Stimulated activated CD4-positive, alpha-beta T cell treated with anti-CD3 and anti-CD28 coated beads, TNF-alpha, amount 100 ng/mL, for 4 hours (primary cell): Measurements from ENCODE around the gene PLS3.
"Not testable (repeated sequence)": the region's sequence is repeated elsewhere in the genome, so short reads cannot be mapped to it uniquely, and the experiment has no call there.

Source experiments
- DNase-seq, 3 experiments: peaks; one replicate each; pipeline ENCODE4 v3.0.0-alpha.2; 2020; ENCODE audit warnings: low read depth in 3 of 3

PLS3 gene

DNA sequence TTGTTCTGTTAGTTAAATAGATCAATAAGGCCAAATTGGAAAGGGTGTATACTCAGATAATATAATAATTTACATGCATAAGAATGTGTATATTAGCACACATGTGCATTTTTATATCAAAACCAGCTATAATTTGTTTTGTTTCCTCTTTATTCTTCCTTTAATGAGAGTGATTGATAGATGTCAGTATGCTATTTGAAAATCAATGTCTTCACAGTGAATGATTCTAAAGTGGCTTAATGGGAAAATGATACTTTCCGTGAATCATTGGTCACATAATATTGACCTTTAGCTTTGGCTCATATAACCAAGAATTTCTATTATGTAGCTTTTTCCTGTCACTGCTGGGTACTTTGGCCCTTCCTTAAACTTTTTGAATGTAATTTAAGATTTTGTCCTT, 48.6 kb downstream of the PLS3 start:
- no peak for DNase-seq

GRCh38 chrX:115616943-115617563, 56.1 kb downstream of the PLS3 start:
- no peak for DNase-seq

DNA sequence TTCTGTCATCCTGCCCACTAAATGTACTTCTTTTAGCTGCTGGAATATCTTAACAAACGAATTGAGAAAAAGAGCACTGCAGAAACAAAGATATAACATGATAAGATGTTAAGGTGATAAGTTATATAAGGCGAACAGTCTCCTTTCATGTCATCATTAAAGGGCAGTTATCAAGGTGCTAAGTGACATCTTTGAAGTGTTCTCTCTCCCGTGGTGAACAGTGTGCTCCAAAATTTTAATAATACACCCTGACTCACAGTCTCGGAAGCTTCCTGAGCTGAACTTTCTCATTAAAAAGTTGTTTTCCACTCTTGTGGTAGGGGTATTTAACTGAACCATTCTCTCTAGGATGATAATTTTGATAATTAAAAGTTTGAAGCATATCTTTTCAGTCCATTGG, 61.6 kb downstream of the PLS3 start:
- no peak for DNase-seq

- DNase-seq: no peak
Measured at GRCh38 chrX:115624916-115625315, 63.9 kb downstream of the PLS3 start.

GRCh38 chrX:115625572-115626301, 64.8 kb downstream of the PLS3 start:
- no peak for DNase-seq

DNA sequence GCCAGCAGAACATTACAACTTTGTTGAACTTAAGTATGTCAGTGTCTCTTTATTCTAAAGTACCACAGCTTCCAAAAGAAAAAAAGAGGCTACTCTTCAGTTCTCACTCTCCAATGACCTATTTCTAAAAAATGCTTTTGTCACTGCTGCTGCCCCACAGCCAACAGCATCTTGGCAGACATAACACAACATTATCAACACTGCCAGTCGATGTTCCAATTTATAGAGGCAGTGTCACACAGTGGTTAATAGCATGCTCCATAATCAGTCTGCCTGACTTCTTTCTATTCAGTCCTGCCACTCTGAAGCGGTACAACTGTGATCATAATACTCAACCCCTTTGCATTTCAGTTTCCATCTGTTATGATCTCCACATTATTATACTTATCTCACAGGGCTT, 69.2 kb downstream of the PLS3 start:
- DNase-seq: no peak

DNA sequence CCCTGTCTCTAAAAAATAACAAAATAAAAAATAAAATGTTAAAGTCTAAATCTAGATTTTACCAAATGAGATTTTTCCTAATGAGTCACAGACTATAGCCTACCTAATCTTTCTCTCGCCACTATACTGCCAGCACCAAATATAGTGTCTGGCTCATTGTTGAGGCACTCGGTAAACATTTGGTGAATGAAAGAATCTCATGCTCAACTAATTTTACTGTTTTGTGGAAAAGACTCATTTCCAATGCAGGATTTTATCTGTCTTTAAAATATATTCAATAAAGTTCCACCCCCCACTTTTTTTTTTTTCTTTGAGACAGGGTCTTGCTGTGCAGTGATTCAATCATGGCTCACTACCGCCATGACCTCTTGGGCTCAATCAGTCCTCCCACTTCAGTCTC, 71.5 kb downstream of the PLS3 start:
- no peak for DNase-seq

DNA sequence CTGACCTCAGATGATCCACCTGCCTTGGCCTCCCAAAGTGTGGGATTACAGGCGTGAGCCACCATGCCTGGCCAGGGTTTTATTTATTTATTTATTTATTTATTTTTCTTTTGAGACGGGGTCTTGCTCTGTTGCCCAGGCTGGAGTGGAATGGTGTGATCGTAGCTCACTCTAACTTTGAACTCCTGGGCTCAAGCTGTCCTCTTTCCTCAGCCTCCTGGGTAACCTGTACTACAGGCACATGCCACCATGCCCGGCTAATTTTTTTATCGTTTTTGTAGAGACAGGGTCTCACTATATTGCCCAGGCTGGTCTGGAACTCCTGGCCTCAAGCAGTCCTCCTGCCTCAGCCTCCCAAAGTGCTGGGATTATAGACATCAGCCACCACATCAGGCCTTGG, 72.4 kb downstream of the PLS3 start:
- DNase-seq: not testable (repeated sequence)

GRCh38 chrX:115639334-115639880, 78.4 kb downstream of the PLS3 start:
- DNase-seq: no peak

DNA sequence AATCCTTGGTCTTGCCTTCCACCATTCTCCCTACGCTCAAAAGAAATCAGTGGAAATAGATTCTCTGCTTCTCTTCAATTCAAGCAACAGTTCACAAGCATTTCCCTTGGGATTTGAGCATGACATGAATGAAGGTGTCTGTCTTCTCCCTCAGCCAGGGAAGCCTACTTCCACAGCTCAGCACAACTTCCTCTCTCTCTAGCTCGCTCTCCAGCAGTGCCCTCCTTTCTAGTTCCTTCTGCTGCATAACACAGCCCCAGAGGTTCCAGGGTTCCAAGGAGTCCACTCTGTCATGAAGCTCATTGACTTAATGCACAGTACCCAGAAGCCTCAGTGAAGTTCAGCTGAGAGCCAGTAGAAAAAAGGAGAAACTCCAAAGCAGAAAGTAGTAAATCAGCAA, 81.3 kb downstream of the PLS3 start:
- no peak for DNase-seq

DNA sequence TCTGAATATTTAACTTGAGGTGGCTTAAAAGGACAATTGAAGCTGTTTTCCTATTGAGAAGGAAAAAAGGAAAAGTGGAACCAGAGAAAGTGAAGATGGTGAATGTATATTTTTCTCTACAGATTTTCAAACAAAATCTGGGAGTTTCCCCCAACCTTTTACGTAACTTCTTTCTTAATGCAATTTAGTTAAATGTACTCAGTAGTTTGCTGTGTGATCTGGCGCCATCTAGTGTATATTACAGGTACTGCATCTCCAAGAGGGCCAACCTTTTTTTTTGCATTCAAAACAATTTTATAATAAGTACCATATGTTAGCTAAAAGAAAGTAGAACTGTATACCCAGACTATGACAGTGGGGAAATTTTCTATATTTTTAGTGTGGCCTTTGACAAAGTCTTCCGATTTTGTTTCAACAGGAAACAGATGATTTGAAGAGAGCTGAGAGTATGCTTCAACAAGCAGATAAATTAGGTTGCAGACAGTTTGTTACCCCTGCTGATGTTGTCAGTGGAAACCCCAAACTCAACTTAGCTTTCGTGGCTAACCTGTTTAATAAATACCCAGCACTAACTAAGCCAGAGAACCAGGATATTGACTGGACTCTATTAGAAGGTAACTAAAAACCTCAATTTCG, 82.0 kb downstream of the PLS3 start:
- DNase-seq: no peak

- DNase-seq: not testable (repeated sequence)
Measured at GRCh38 chrX:115644397-115644796, 83.4 kb downstream of the PLS3 start.

- DNase-seq: no peak
Measured at GRCh38 chrX:115649461-115650063, 88.6 kb downstream of the PLS3 start.

DNA sequence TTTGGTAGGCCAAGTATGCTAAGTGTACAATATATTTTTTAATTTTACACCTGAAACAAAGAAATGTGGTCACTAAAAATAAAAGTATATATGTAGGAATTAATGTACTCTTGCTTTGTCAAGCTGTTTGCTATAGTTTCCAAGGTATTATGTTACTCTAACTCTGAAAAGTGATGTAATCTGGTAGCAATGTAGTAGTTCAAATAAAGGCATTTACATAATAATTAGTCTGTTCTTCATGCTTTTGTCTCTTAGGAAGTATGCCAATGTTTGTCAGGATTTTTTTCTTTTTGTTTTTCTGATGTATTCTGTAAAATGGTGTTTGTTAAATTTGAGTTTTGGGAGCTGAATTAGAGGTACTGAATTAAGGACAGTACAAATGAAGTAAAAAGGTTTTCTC, 89.5 kb downstream of the PLS3 start:
- no peak for DNase-seq

DNA sequence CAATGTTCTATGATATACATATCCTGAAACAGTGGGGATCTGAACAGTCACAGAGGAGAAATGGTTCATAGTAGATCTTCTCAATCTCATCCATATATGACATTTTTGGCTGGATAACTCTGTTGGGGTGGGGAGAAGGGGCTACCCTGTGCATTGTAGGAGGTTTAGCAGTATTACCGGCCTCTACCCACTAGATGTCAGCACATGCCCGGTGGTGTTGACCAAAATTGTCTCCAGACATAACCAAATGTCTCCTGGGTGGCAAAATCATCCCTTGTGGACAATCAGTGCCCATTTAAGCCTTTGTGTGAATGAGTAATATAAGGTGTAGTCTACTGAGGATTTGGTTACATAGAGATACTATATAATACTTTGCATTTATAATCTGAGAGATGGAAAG, 89.9 kb downstream of the PLS3 start:
- DNase-seq: no peak

- DNase-seq: no peak
Measured at GRCh38 chrX:115652221-115652620, 91.2 kb downstream of the PLS3 start.

DNA sequence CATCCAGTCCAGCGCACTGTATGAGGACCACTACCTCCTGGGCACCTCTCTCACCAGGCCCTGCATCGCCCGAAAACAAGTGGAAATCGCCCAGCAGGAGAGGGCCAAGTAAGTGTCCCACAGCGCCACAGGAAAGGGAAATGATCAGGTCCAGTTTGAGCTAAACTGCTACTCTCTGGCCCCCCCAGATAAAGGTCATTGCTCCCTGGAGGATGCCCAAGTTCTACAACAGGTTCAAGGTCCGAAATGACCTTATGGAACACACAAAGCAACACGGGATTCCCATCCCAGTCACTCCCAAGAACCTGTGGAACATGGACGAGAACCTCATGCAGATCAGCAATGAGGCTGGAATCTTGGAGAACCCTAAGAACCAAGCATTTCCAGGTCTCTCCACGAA, 104.1 kb downstream of the PLS3 start:
- DNase-seq: no peak

DNA sequence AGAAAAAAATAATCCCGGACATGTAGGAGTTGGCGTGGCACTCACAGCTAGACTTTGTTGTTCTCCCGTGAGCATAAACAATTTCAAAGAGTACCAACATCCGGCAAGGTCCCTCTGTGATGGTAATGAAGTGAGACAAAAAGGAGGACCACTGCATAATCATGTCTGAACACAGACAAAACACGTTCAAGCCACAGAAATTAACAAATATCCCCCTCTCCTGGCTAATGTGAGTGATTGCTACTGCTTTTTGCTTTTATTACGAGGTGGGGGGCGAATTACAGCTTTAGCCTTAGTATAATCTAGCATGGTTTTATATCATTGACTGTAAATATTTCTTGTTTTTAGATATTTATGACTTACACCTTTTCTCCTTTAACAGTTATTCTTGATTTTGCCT, 118.5 kb downstream of the PLS3 start:
- no peak for DNase-seq

DNA sequence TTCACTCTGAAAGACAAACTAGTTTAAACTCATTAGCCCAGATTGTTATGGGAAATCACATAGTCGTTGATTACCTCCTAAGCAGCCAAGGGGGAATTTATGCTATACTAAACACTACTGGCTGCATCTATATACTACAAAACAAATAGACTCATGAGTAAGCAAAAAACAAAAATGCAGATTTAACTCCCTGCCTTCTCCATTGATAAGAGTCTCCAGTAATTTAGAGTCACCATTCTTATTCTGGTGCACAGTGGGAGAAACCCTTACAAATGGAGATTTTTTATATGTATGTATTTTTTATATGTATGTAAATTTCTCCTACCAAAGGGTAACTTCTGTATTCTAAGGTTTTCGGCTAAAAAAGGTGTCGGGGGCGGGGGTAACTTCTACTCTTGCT, 126.6 kb downstream of the PLS3 start:
- DNase-seq: no peak

DNA sequence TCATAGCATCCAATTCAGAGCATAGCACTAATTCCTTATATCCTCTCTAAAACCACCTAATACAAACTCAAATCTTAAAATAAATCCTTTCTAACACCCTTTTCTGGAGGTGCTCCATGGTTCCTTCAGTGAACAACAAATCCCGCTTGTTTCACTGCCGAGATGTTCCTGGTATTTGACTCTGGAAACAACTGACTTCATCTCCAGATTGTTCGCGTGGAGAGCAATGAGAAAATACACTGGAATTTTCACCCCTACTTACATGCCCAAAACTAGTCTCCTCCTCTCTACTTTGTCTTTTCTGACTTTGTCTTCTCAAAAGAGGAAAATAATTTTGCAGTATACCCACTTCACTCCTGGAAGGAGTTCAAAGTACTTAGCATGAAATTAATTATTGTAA, 129.0 kb downstream of the PLS3 start:
- no peak for DNase-seq

- DNase-seq: no peak
Measured at GRCh38 chrX:115690511-115691216, 129.7 kb downstream of the PLS3 start.

- DNase-seq: no peak
Measured at GRCh38 chrX:115693476-115693875, 132.5 kb downstream of the PLS3 start.
